Adrenal gland (tissue), 5 donors: ENCODE measurements around the gene MOB3B.

Experiments
- POLR2A ChIP-seq, 2 donors: fragments of 450-650 bp; IDR thresholded peaks; one replicate each; pipeline ENCODE4 v1.6.1; 2017; ENCODE audit warnings: antibody characterized with exemption in 2 of 2, mild to moderate bottlenecking in 2 of 2, moderate library complexity in 1 of 2
- TF ChIP-seq, protein P1 (sequence below), 6 experiments: fragments of 450-650 bp in 4 of 6; fragments of 200-600 bp in 2 of 6; sonication (generic) in 1 of 6; IDR thresholded peaks; 1 replicate in 5 of 6; 2 replicates in 1 of 6; pipeline versions ENCODE4 v1.5.1 to v1.8.0; 2016 to 2021; ENCODE audit warnings: antibody characterized with exemption in 6 of 6, mild to moderate bottlenecking in 2 of 6, moderate library complexity in 1 of 6
- donor health status: DM: no; HTN: no; CAD: no.

DNA sequence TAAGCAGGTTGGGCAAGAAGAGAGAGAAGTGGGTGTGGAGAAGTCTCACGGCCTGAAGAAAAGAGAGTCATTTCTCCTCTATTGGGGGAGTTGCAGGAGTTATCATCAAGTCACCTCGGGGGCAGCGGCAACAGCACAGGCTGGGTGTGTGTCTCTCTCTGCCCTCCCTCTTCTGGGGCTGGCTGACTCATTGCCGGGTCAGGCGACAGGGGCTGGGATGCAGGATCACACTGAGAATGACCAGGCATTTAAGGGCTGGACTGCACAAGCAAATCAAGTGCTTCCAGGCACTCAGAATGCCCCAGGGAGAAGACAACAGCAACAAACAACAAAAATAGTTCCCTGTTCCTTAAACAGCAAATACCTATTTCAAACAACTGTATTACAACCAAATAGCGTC, 226.4 kb downstream of the MOB3B start:
- peak in 1 of 2 donors; percentile 19 for TF ChIP-seq POLR2A (IDR thresholded peaks at IDR 0.05)
- TF ChIP-seq, protein P1, sequence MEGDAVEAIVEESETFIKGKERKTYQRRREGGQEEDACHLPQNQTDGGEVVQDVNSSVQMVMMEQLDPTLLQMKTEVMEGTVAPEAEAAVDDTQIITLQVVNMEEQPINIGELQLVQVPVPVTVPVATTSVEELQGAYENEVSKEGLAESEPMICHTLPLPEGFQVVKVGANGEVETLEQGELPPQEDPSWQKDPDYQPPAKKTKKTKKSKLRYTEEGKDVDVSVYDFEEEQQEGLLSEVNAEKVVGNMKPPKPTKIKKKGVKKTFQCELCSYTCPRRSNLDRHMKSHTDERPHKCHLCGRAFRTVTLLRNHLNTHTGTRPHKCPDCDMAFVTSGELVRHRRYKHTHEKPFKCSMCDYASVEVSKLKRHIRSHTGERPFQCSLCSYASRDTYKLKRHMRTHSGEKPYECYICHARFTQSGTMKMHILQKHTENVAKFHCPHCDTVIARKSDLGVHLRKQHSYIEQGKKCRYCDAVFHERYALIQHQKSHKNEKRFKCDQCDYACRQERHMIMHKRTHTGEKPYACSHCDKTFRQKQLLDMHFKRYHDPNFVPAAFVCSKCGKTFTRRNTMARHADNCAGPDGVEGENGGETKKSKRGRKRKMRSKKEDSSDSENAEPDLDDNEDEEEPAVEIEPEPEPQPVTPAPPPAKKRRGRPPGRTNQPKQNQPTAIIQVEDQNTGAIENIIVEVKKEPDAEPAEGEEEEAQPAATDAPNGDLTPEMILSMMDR (IDR thresholded peaks at IDR 0.05) = no peak
